Stimulated activated CD8-positive, alpha-beta memory T cell treated with anti-CD3 and anti-CD28 coated beads, Interleukin-12 subunit alpha, Interleukin-12 subunit beta, amount 100 ng/mL, for 1 hour (primary cell): ENCODE data around the gene TFF2.

Experiments
- DNase-seq: peaks from one replicate; pipeline ENCODE4 v3.0.0-alpha.2; 2020; ENCODE audit warnings: low read depth

TFF2 gene

GRCh38 chr21:42320791-42321190, 30.0 kb downstream of the TFF2 start:
- no peak for DNase-seq

GRCh38 chr21:42319851-42320572, 30.8 kb downstream of the TFF2 start:
- DNase-seq, result no peak

- DNase-seq, result no peak
Observed at GRCh38 chr21:42319376-42319775, 31.4 kb downstream of the TFF2 start.

GRCh38 chr21:42317826-42318746, 32.7 kb downstream of the TFF2 start:
- DNase-seq, result no peak

GRCh38 chr21:42317341-42317741, 33.5 kb downstream of the TFF2 start:
- no peak for DNase-seq

GRCh38 chr21:42316891-42317290, 33.9 kb downstream of the TFF2 start:
- no peak for DNase-seq

- no peak for DNase-seq
Observed at GRCh38 chr21:42315296-42315891, 35.4 kb downstream of the TFF2 start, which contains the start of gene TFF3. Gene TFF3, minus strand, starts transcription at chr21:42315409. Its CDS starts 35 bp downstream, at chr21:42315374.

- no peak for DNase-seq
Observed at GRCh38 chr21:42314616-42315295, 36.0 kb downstream of the TFF2 start.

- no peak for DNase-seq
Observed at GRCh38 chr21:42313501-42313969, 37.3 kb downstream of the TFF2 start.

- DNase-seq, result no peak
Observed at GRCh38 chr21:42312626-42313104, 38.1 kb downstream of the TFF2 start.

- no peak for DNase-seq
Observed at GRCh38 chr21:42311816-42312625, 38.8 kb downstream of the TFF2 start.

GRCh38 chr21:42311160-42311559, 39.6 kb downstream of the TFF2 start:
- no peak for DNase-seq

- DNase-seq, result no peak
Observed at GRCh38 chr21:42310411-42311001, 40.3 kb downstream of the TFF2 start.

GRCh38 chr21:42309753-42310213, 41.0 kb downstream of the TFF2 start:
- peak; percentile 43 for DNase-seq

- DNase-seq, result no peak
Observed at GRCh38 chr21:42308914-42309752, 41.7 kb downstream of the TFF2 start.

GRCh38 chr21:42308161-42308913, 42.5 kb downstream of the TFF2 start:
- no peak for DNase-seq

- DNase-seq, result no peak
Observed at GRCh38 chr21:42307106-42307505, 43.7 kb downstream of the TFF2 start.

- DNase-seq, result no peak
Observed at GRCh38 chr21:42306366-42307035, 44.3 kb downstream of the TFF2 start.
